HepG2 (cell line): Measurements from ENCODE around the gene SCN2A. TPM values are rescaled to one million over a fixed set of nuclear protein-coding genes. Genes with fewer than 3 reads are reported as not detected.

Experiments used
- ATAC-seq: fragments of 200-7000 bp; cut with Tn5 transposase; 3 replicates; pipeline ENCODE4 v1.9.1; 2020; ENCODE audit warnings: mild to moderate bottlenecking, moderate library complexity
- BruUV-seq: library from RNA; stranded (reverse); fragments of 400-500 nt; replicated peaks from 2 replicates; lab custom pipeline; 2021; lab: Mats Ljungman, UMichigan
- CTCF ChIA-PET: fragments of 300-600 bp; formaldehyde crosslinking; extraction: SDS; loops from one replicate; lab custom pipeline; 2021; ENCODE audit warnings: low total read pairs, inconsistent platforms, low intra/inter-chr PET ratio; lab: Yijun Ruan, JAX
- POLR2A ChIA-PET: fragments of 350-600 bp; sonication (Branson Sonifier 250); formaldehyde crosslinking; loops from one replicate; lab custom pipeline; 2020; ENCODE audit warnings: antibody characterized with exemption, inconsistent platforms; lab: Yijun Ruan, JAX
- DNase-seq: peaks from one replicate; pipeline ENCODE4 v3.0.0-alpha.2; 2015; ENCODE audit warnings: low spot score
- FAIRE-seq: peaks from 3 replicates; lab custom pipeline; 2011; peaks lifted over from hg19 to GRCh38; lab: Jason Lieb, UNC
- H2AFZ ChIP-seq: one replicate; pipeline ENCODE4 v1.6.1; 2011; ENCODE audit warnings: low read length, inconsistent platforms
- H3K27ac ChIP-seq: fragments of 300-600 bp; 3 replicates; pipeline ENCODE4 v1.8.0; 2011; ENCODE audit warnings: mixed run types, mild to moderate bottlenecking, mixed read lengths, low read length, inconsistent platforms; ENCODE audit not compliant: insufficient read depth; ENCODE audit errors: extremely low read length
- H3K27me3 ChIP-seq, 2 experiments: fragments of 200-600 bp in 1 of 2; 2 replicates in 1 of 2; 3 replicates in 1 of 2; pipeline versions ENCODE4 v1.6.0 to v1.8.0; 2011; ENCODE audit warnings: low read length in 2 of 2, mild to moderate bottlenecking in 2 of 2, moderate library complexity in 2 of 2, inconsistent platforms in 1 of 2; ENCODE audit not compliant: insufficient read depth in 2 of 2, control insufficient read depth in 1 of 2
- H3K36me3 ChIP-seq, 2 experiments: fragments of 200-600 bp in 1 of 2; replicated peaks in 1 of 2; 2 replicates in 1 of 2; 3 replicates in 1 of 2; pipeline versions ENCODE4 v1.5.1 to v1.8.0; 2011; ENCODE audit warnings: low read length in 2 of 2, inconsistent platforms in 1 of 2; ENCODE audit not compliant: insufficient read depth in 2 of 2, control insufficient read depth in 1 of 2
- H3K4me1 ChIP-seq: 2 replicates; pipeline ENCODE4 v1.5.1; 2012; ENCODE audit warnings: low read length, inconsistent platforms; ENCODE audit not compliant: insufficient read depth
- H3K4me2 ChIP-seq: 2 replicates; pipeline ENCODE4 v1.6.0; 2011; ENCODE audit warnings: low read depth, low read length, inconsistent platforms
- H3K4me3 ChIP-seq, 3 experiments: fragments of 200-600 bp in 1 of 3; sonication (generic), shearing (Covaris generic) in 1 of 3; replicated peaks in 1 of 3; 2 replicates each; pipeline ENCODE4 v1.5.1; 2011 to 2016; ENCODE audit warnings: low read length in 3 of 3, inconsistent platforms in 2 of 3, low read depth in 2 of 3, mild to moderate bottlenecking in 2 of 3, control low read depth in 1 of 3, mixed read lengths in 1 of 3; ENCODE audit not compliant: insufficient read depth in 1 of 3
- H3K79me2 ChIP-seq: one replicate; pipeline ENCODE4 v1.6.1; 2011; ENCODE audit warnings: low read length, inconsistent platforms; ENCODE audit not compliant: insufficient read depth
- H3K9ac ChIP-seq: 2 replicates; pipeline ENCODE4 v1.6.0; 2011; ENCODE audit warnings: mild to moderate bottlenecking, low read depth, low read length, inconsistent platforms; ENCODE audit not compliant: insufficient read depth
- H3K9me3 ChIP-seq: 2 replicates; pipeline ENCODE4 v1.5.1; 2012; ENCODE audit warnings: mild to moderate bottlenecking, low read length
- H4K20me1 ChIP-seq: 2 replicates; pipeline ENCODE4 v1.6.0; 2011; ENCODE audit warnings: inconsistent platforms, mild to moderate bottlenecking, low read length, moderate library complexity; ENCODE audit not compliant: insufficient read depth
- AHR ChIP-seq: IDR thresholded peaks from 2 replicates; pipeline ENCODE4 v1.6.1; 2018; ENCODE audit warnings: missing genetic modification reagents, missing compliant biosample characterization
- ELF4 ChIP-seq: sonication (generic); formaldehyde crosslinking; IDR thresholded peaks from 2 replicates; pipeline ENCODE4 v1.5.0; 2020; ENCODE audit warnings: missing genetic modification reagents, mild to moderate bottlenecking, moderate library complexity, borderline replicate concordance
- FLYWCH1 ChIP-seq: sonication (generic); formaldehyde crosslinking; IDR thresholded peaks from 2 replicates; pipeline ENCODE4 v1.8.1; 2023; ENCODE audit warnings: mild to moderate bottlenecking, missing genetic modification reagents
- GATAD1 ChIP-seq: IDR thresholded peaks from 2 replicates; pipeline ENCODE4 v1.6.1; 2016; ENCODE audit warnings: missing genetic modification reagents, missing compliant biosample characterization
- HOXD1 ChIP-seq: sonication (generic); formaldehyde crosslinking; IDR thresholded peaks from 2 replicates; pipeline ENCODE4 v1.5.0; 2020; ENCODE audit warnings: missing genetic modification reagents
- JDP2 ChIP-seq: sonication (generic); formaldehyde crosslinking; IDR thresholded peaks from 2 replicates; pipeline ENCODE4 v1.8.1; 2022; ENCODE audit warnings: missing genetic modification reagents, borderline replicate concordance
- JUND ChIP-seq: sonication (generic); formaldehyde crosslinking; IDR thresholded peaks from 2 replicates; pipeline ENCODE4 v1.8.0; 2022; ENCODE audit warnings: mild to moderate bottlenecking, missing genetic modification reagents
- MED8 ChIP-seq: sonication (generic); formaldehyde crosslinking; IDR thresholded peaks from 2 replicates; pipeline ENCODE4 v1.8.1; 2023; ENCODE audit warnings: mild to moderate bottlenecking, missing genetic modification reagents; ENCODE audit not compliant: insufficient replicate concordance
- PHB2 ChIP-seq: fragments of 450-650 bp; IDR thresholded peaks from 2 replicates; pipeline ENCODE4 v1.6.1; 2018; ENCODE audit not compliant: partially characterized antibody
- REL ChIP-seq: sonication (generic); formaldehyde crosslinking; conservative IDR thresholded peaks from 2 replicates; pipeline ENCODE4 v1.8.0; 2022; ENCODE audit warnings: mild to moderate bottlenecking, missing genetic modification reagents, moderate library complexity
- TEAD2 ChIP-seq: sonication (generic); formaldehyde crosslinking; IDR thresholded peaks from 2 replicates; pipeline ENCODE4 v1.9.0; 2021; ENCODE audit warnings: missing genetic modification reagents
- YEATS4 ChIP-seq: sonication (generic); formaldehyde crosslinking; IDR thresholded peaks from 2 replicates; pipeline ENCODE4 v1.4.0; 2020; ENCODE audit warnings: missing genetic modification reagents, borderline replicate concordance
- ZBTB43 ChIP-seq: sonication (generic); formaldehyde crosslinking; conservative IDR thresholded peaks from 2 replicates; pipeline ENCODE4 v1.4.0; 2020; ENCODE audit warnings: missing genetic modification reagents
- ZMAT3 ChIP-seq: sonication (generic); formaldehyde crosslinking; conservative IDR thresholded peaks from 2 replicates; pipeline ENCODE4 v1.7.0; 2021; ENCODE audit warnings: missing genetic modification reagents
- ZNF124 ChIP-seq: sonication (generic); formaldehyde crosslinking; IDR thresholded peaks from 2 replicates; pipeline ENCODE4 v1.4.0; 2020; ENCODE audit warnings: missing genetic modification reagents
- ZNF256 ChIP-seq: sonication (generic); formaldehyde crosslinking; conservative IDR thresholded peaks from 2 replicates; pipeline ENCODE4 v1.4.0; 2020; ENCODE audit warnings: missing genetic modification reagents
- ZNF331 ChIP-seq: sonication (generic); formaldehyde crosslinking; IDR thresholded peaks from 2 replicates; pipeline ENCODE4 v1.4.0; 2020; ENCODE audit warnings: missing genetic modification reagents
- ZNF430 ChIP-seq: sonication (generic); formaldehyde crosslinking; IDR thresholded peaks from 2 replicates; pipeline ENCODE4 v1.9.0; 2021; ENCODE audit warnings: mild to moderate bottlenecking, missing genetic modification reagents
- ZNF446 ChIP-seq: sonication (generic); formaldehyde crosslinking; IDR thresholded peaks from 2 replicates; pipeline ENCODE4 v1.5.0; 2020; ENCODE audit warnings: mild to moderate bottlenecking, missing genetic modification reagents
- ZNF550 ChIP-seq: sonication (generic); formaldehyde crosslinking; IDR thresholded peaks from 2 replicates; pipeline ENCODE4 v1.4.0; 2020; ENCODE audit warnings: mild to moderate bottlenecking, missing genetic modification reagents, borderline replicate concordance
- ZNF619 ChIP-seq: sonication (generic); formaldehyde crosslinking; IDR thresholded peaks from 2 replicates; pipeline ENCODE4 v1.4.0; 2020; ENCODE audit warnings: mild to moderate bottlenecking, missing genetic modification reagents
- ZNF672 ChIP-seq: sonication (generic); formaldehyde crosslinking; IDR thresholded peaks from 2 replicates; pipeline ENCODE4 v1.8.1; 2022; ENCODE audit warnings: missing genetic modification reagents
- ZNF841 ChIP-seq: sonication (generic); formaldehyde crosslinking; IDR thresholded peaks from 2 replicates; pipeline ENCODE4 v1.8.1; 2023; ENCODE audit warnings: missing genetic modification reagents, borderline replicate concordance
- ZNF878 ChIP-seq: sonication (generic); formaldehyde crosslinking; IDR thresholded peaks from 2 replicates; pipeline ENCODE4 v1.8.1; 2023; ENCODE audit warnings: mild to moderate bottlenecking, missing genetic modification reagents, moderate library complexity
- WGBS: methylation state at CpG from one replicate; pipeline ENCODE4 v1.1.6; 2017; ENCODE audit warnings: low lambda C conversion rate; 5-methylcytosine and 5-hydroxymethylcytosine counted together
- in situ Hi-C: cut with HindIII; loops from 2 replicates; pipeline ENCODE4 v1.10.0; 2017; ENCODE audit warnings: low pct_unique_long_range_greater_than_20kb; ENCODE audit not compliant: extremely low pct_ligation_motif_present
- intact Hi-C: fragments of 100-400 bp; cut with micrococcal nuclease; formaldehyde crosslinking; loops from one replicate; pipeline ENCODE4 v1.10.0; 2022; ENCODE audit not compliant: unreplicated experiment
- polyA plus RNA-seq, 8 experiments: library from polyadenylated mRNA; depleted of rRNA in 3 of 8; stranded (reverse) in 7 of 8; unstranded in 1 of 8; fragments of >200 nt; fragmentation: Illumina TruSeq in 4 of 8; extraction: Trizol in 4 of 8; gene quantifications; 2 replicates each; pipeline versions ENCODE4 v1.2.1 to v1.2.3, GENCODE V29; 2011 to 2016; ENCODE audit warnings: low read depth in 4 of 8, missing spikeins in 1 of 8, mixed read lengths in 1 of 8; ENCODE audit not compliant: insufficient read depth in 1 of 8
- total RNA-seq, 5 experiments: library from RNA; depleted of rRNA; stranded (reverse); fragments of >200 nt; fragmentation: Illumina TruSeq; extraction: Trizol; gene quantifications; 2 replicates each; pipeline ENCODE4 v1.2.3, GENCODE V29; 2016; ENCODE audit warnings: low read depth in 1 of 5
- TF ChIP-seq, protein P1 (sequence below): sonication (generic); formaldehyde crosslinking; IDR thresholded peaks from 2 replicates; pipeline ENCODE4 v1.4.0; 2020; ENCODE audit warnings: mild to moderate bottlenecking, missing genetic modification reagents

SCN2A gene
- total and polyA plus RNA-seq, 2 of the 13 experiments (the other 11 are each of a cell fraction or from before 2014, with no cell fraction given) = 0.20 to 0.30 TPM

GRCh38 chr2:165238295-165238694, 919 bp upstream of the SCN2A start (continued):
- TF ChIP-seq ZNF550 (no peak), PHB2 (no peak), MED8 (CRISPR knock-in tag) (no peak), ZBTB43 (CRISPR knock-in tag) (no peak), ZNF841 (CRISPR knock-in tag) (no peak), TEAD2 (CRISPR knock-in tag) (no peak), HOXD1 (CRISPR knock-in tag) (no peak), ZNF331 (CRISPR knock-in tag) (0 out of 2 replicates have a peak, but pooled peaks have one; percentile 32), YEATS4 (no peak), FLYWCH1 (no peak), ZNF619 (CRISPR knock-in tag) (no peak), ZNF878 (no peak), ELF4 (CRISPR knock-in tag) (no peak)

DNA sequence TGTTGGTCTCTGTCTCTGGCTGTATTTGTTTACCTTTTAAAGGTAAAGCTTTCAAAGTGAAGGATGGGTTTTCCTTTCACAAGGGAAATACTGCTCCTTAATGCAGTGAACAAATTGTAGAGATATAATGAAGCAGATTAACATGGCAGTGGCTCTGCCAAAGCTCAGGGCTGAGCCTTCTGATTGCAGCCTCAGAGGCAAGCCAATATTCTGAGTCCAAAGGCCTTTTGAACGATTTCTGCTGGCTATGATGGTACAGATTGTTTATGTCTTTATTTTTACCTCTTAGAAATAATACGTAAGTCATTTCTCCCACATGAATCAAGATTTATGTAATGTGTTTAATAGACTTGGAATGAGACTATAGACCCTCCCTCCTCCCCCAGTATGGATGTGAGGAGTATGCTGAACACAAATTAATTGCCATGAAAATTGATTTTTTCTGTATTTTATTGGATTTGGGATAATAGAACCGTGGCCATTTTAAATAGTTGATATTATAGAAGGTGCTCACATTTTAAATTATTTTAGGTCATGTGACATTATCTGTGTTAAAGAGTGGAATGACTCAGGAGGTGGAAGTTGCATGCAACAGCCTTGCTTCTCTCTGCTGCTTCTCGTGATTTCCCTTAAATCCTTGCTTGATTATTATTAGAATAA, 772 bp downstream of the SCN2A start:
- Histone ChIP-seq H3K27ac (no peak overlapping the region), H3K36me3 (no peaks in the 10 kb centered on the region), H3K9me3 (no peaks in the 10 kb centered on the region), H4K20me1 (no peaks in the 10 kb centered on the region), H3K4me1 (no peaks in the 10 kb centered on the region), H3K79me2 (no peaks in the 10 kb centered on the region), H3K4me2 (no peak overlapping the region), H3K4me3 (no peak overlapping the region), H3K27me3 (no peaks in the 10 kb centered on the region), H2AFZ (no peak overlapping the region), H3K9ac (no peak overlapping the region)
- ChIA-PET POLR2A (no interaction called here), CTCF (interaction anchor here (1.8 to 2.0 kb wide), 2 partner anchors 53 to 539 kb away, joined by 4 to 11 read pairs; no protein-coding TSS in a partner anchor)
- FAIRE-seq (no peak), DNase-seq (no peak), ATAC-seq (no peak)
- 10% methylated on average over 4 of the region's 4 CpGs for WGBS
- no TSS peak for BruUV-seq
- in situ Hi-C loops (no loop called here), intact Hi-C loops (loop anchor here (1.0 to 2.0 kb wide), 3 partner anchors 53 to 539 kb away; no protein-coding TSS in a partner anchor)
- no peak for TF ChIP-seq JDP2 (CRISPR knock-in tag)
- no peak for TF ChIP-seq ZNF256 (CRISPR knock-in tag)
- TF ChIP-seq ZNF430 (CRISPR knock-in tag) = no peak
- TF ChIP-seq, protein P1, sequence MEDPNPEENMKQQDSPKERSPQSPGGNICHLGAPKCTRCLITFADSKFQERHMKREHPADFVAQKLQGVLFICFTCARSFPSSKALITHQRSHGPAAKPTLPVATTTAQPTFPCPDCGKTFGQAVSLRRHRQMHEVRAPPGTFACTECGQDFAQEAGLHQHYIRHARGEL (CRISPR knock-in tag) = no peak
- TF ChIP-seq AHR (CRISPR knock-in tag) = no peak
- TF ChIP-seq ZNF672 (CRISPR knock-in tag) = no peak
- TF ChIP-seq JUND = no peak
- no peak for TF ChIP-seq REL (CRISPR knock-in tag)
- no peak for TF ChIP-seq ZNF446 (CRISPR knock-in tag)
- no peak for TF ChIP-seq ZNF124 (CRISPR knock-in tag)
- TF ChIP-seq ZMAT3 (CRISPR knock-in tag) = no peak
- no peak for TF ChIP-seq GATAD1
